Stimulated activated naive CD8-positive, alpha-beta T cell treated with anti-CD3 and anti-CD28 coated beads, Interleukin-15, amount 100 ng/mL, for 72 hours (primary cell): ENCODE data around the gene DBF4B.
"Not testable (repeated sequence)": the region's sequence is repeated elsewhere in the genome, so short reads cannot be mapped to it uniquely, and the experiment has no call there.

ENCODE experiments used
- ATAC-seq: fragments of 150-1000 bp; cut with Tn5 transposase; 2 replicates; pipeline ENCODE4 v1.10.0; 2021; ENCODE audit warnings: mild to moderate bottlenecking, moderate library complexity
- DNase-seq, 2 donors: peaks; one replicate each; pipeline ENCODE4 v3.0.0; 2021 to 2022
- H3K27ac Mint-ChIP-seq, 2 donors: one replicate each; pipeline ENCODE4 v1.8.0; 2022; ENCODE audit warnings: mild to moderate bottlenecking in 2 of 2, mixed read lengths in 2 of 2, moderate library complexity in 2 of 2
- H3K27me3 Mint-ChIP-seq: one replicate; pipeline ENCODE4 v1.8.0; 2022; ENCODE audit warnings: mixed read lengths
- H3K4me1 Mint-ChIP-seq: one replicate; pipeline ENCODE4 v1.8.0; 2022; ENCODE audit warnings: mild to moderate bottlenecking, mixed read lengths
- H3K4me3 Mint-ChIP-seq, 2 donors: one replicate each; pipeline ENCODE4 v1.8.0; 2022; ENCODE audit warnings: mild to moderate bottlenecking in 2 of 2, mixed read lengths in 2 of 2, moderate library complexity in 1 of 2
- H3K9me3 Mint-ChIP-seq, 2 donors: one replicate each; pipeline ENCODE4 v1.8.0; 2022; ENCODE audit warnings: mixed read lengths in 2 of 2

Gene DBF4B

DNA sequence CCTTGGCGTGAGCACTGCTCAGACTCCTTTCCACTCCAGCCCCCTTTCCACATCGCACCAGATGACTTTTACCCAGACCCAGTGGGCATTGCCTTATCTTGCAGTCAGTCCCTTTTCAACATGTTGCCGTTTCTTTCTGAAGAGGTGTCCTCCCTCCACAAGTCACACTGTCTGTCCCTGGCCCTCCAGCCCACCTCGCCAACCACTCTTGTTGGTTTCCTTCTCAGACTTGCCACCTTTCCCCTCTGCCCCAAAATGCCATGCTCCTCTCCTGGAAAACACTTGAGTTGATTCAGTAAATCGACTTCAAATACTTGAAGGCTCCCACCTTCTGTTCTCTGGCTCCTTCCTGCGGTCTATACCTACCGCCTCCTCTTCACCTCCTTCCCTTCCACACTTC, 42.9 kb downstream of the DBF4B start:
- H3K4me1 Mint-ChIP-seq = no peaks in the 10 kb centered on the region
- H3K9me3 Mint-ChIP-seq = no peaks in the 10 kb centered on the region
- no peak for ATAC-seq
- H3K4me3 Mint-ChIP-seq = no peak overlapping the region
- no peak for DNase-seq
- no peaks in the 10 kb centered on the region for H3K27me3 Mint-ChIP-seq
- H3K27ac Mint-ChIP-seq = no peak overlapping the region

GRCh38 chr17:44751806-44752205, 43.3 kb downstream of the DBF4B start:
- ATAC-seq (no peak), DNase-seq (no peak)
- Mint-ChIP-seq H3K27me3 (peaks cover 1% of the 10 kb centered on the region), H3K4me3 (no peak overlapping the region), H3K27ac (no peak overlapping the region), H3K9me3 (no peaks in the 10 kb centered on the region), H3K4me1 (no peaks in the 10 kb centered on the region)

GRCh38 chr17:44752953-44753861, 44.7 kb downstream of the DBF4B start:
- peak overlapping the region in 1 of 2 donors; percentile 65 for H3K27ac Mint-ChIP-seq
- no peak overlapping the region for H3K4me3 Mint-ChIP-seq
- no peaks in the 10 kb centered on the region for H3K9me3 Mint-ChIP-seq
- peaks cover 15% of the 10 kb centered on the region for H3K27me3 Mint-ChIP-seq
- ATAC-seq = no peak
- no peaks in the 10 kb centered on the region for H3K4me1 Mint-ChIP-seq
- DNase-seq = no peak

DNA sequence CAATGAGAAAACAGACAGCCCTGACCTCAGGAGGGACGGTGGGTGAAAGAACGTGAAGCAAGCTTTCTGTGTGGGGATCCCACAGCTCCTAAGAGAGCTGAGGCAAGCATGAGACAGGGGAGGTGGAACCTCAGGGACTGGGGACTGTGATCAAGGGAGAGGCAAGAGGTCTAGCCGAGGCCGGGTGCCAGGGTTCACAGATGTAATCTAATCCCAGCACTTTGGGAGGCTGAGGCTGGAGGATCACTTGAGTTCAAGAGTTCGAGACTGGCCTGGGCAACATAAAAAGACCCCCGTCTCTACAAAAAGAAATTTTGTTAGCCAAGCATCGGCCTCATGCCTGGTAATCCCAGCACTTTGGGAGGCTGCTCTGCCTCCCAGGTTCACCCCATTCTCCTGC, 45.8 kb downstream of the DBF4B start:
- DNase-seq (no peak), ATAC-seq (no peak)
- H3K27ac Mint-ChIP-seq = no peak overlapping the region
- peaks cover 19% of the 10 kb centered on the region for H3K27me3 Mint-ChIP-seq
- H3K4me3 Mint-ChIP-seq = no peak overlapping the region
- H3K4me1 Mint-ChIP-seq = no peaks in the 10 kb centered on the region
- H3K9me3 Mint-ChIP-seq = no peaks in the 10 kb centered on the region

GRCh38 chr17:44755180-44755579, 46.7 kb downstream of the DBF4B start:
- not testable (repeated sequence) for H3K4me1 Mint-ChIP-seq, H3K27ac Mint-ChIP-seq, ATAC-seq, H3K4me3 Mint-ChIP-seq, H3K9me3 Mint-ChIP-seq, DNase-seq
- H3K27me3 Mint-ChIP-seq = peaks cover 21% of the 10 kb centered on the region

GRCh38 chr17:44757045-44757917, 48.8 kb downstream of the DBF4B start:
- no peak for ATAC-seq

GRCh38 chr17:44757918-44758413, 49.5 kb downstream of the DBF4B start:
- no peak for ATAC-seq
- H3K4me1 Mint-ChIP-seq = no peaks in the 10 kb centered on the region
- H3K9me3 Mint-ChIP-seq = no peaks in the 10 kb centered on the region
- H3K4me3 Mint-ChIP-seq = peak overlapping the region; percentile 7 to 48
- H3K27ac Mint-ChIP-seq = peak overlapping the region in 1 of 2 donors; percentile 74
- no peak for DNase-seq
- H3K27me3 Mint-ChIP-seq = peaks cover 49% of the 10 kb centered on the region

More at GRCh38 chr17:44757045-44757917, 48.8 kb downstream of the DBF4B start:
- DNase-seq = no peak
- peaks cover 42% of the 10 kb centered on the region for H3K27me3 Mint-ChIP-seq
- peak overlapping the region in 1 of 2 donors; percentile 74 for H3K27ac Mint-ChIP-seq
- no peak overlapping the region for H3K4me3 Mint-ChIP-seq
- no peaks in the 10 kb centered on the region for H3K4me1 Mint-ChIP-seq
- no peaks in the 10 kb centered on the region for H3K9me3 Mint-ChIP-seq

GRCh38 chr17:44758414-44759085, 50.1 kb downstream of the DBF4B start, which contains the start of gene ADAM11:
Gene ADAM11 (plus strand): TSS chr17:44758988. CDS start chr17:44759200, 212 bp downstream.
- peak within 1 kb of the TSS in 1 of 2 donors; percentile 74 for H3K27ac Mint-ChIP-seq
- peak; percentile 49 for ATAC-seq

GRCh38 chr17:44759086-44759915, 50.8 kb downstream of the DBF4B start:
- H3K27me3 Mint-ChIP-seq = peaks cover 49% of the 10 kb centered on the region
- peak overlapping the region; percentile 15 to 59 for H3K4me3 Mint-ChIP-seq
- no peak for DNase-seq
- no peaks in the 10 kb centered on the region for H3K4me1 Mint-ChIP-seq
- H3K27ac Mint-ChIP-seq = no peak overlapping the region
- no peaks in the 10 kb centered on the region for H3K9me3 Mint-ChIP-seq
- ATAC-seq = peak; percentile 36

More at GRCh38 chr17:44758414-44759085, 50.1 kb downstream of the DBF4B start, which contains the start of gene ADAM11:
- Mint-ChIP-seq H3K9me3 (no peaks in the 10 kb centered on the region), H3K4me3 (peak within 1 kb of the TSS; percentile 15 to 59), H3K27me3 (peaks cover 49% of the 10 kb centered on the region), H3K4me1 (no peaks in the 10 kb centered on the region)
- DNase-seq = peak in 1 of 2 donors; percentile 13

DNA sequence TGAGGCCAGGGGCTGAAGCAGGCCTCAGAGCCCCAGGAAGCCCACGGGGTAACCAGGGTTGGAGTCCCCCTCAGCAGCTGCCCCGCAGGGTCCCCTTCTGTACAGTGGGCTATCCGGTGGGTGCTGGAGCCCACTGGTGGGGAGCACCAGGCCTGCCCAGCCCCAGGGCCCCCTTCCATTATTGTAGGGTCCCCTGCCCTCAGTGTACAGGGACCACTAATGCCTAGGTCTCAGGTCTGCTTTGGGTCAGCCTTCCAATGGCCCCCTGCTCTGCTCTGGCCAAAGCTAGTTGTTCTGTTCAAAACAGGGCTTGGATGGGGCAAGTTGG, 51.4 kb downstream of the DBF4B start:
- ATAC-seq = peak; percentile 13
- Mint-ChIP-seq H3K4me3 (peak overlapping the region in 1 of 2 donors; percentile 59), H3K4me1 (no peaks in the 10 kb centered on the region), H3K27ac (no peak overlapping the region), H3K9me3 (no peaks in the 10 kb centered on the region), H3K27me3 (peaks cover 49% of the 10 kb centered on the region)
- DNase-seq = no peak

DNA sequence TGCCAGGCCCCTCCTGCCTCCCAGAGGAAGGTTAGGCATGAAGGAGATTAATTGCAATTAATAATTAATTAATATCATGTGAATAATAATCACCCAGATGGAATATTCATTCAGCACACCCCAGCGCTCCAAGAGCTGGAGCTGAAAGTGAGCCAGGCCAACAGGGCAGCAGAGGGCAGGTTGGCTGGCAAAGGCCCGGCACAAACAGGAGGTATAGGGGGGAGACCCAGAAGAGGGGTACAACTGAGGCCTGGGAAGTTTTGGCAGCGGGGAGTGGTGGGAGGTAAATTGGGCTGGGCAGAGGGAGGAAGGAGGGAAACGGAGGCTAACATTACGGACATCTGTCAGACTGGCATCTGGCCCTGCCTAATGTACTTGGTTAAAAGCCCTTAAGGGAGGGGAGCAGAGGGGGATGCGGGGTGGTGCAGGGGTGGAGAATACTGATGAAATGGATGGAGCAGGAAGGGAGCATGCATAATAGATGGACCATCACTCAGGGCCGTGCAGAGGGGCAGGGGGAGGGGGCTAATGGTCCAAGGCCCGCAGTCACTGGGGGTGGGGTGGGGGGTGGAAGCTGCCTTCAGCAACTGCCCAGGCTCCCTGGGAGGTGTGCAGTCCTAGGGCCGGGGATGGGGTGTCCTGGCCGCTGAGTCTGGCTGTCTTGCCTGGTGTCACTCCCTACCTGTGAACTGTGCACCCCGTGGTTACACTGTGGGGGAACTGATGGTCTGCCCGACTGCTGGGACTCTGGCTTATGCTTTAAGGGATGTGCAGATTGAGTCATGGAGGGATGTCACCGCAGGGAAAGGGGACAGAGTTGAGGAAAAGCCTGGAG, 52.2 kb downstream of the DBF4B start:
- DNase-seq (no peak), ATAC-seq (no peak)
- Mint-ChIP-seq H3K4me3 (no peak overlapping the region), H3K27ac (no peak overlapping the region), H3K27me3 (peaks cover 51% of the 10 kb centered on the region), H3K9me3 (no peaks in the 10 kb centered on the region), H3K4me1 (no peaks in the 10 kb centered on the region)

DNA sequence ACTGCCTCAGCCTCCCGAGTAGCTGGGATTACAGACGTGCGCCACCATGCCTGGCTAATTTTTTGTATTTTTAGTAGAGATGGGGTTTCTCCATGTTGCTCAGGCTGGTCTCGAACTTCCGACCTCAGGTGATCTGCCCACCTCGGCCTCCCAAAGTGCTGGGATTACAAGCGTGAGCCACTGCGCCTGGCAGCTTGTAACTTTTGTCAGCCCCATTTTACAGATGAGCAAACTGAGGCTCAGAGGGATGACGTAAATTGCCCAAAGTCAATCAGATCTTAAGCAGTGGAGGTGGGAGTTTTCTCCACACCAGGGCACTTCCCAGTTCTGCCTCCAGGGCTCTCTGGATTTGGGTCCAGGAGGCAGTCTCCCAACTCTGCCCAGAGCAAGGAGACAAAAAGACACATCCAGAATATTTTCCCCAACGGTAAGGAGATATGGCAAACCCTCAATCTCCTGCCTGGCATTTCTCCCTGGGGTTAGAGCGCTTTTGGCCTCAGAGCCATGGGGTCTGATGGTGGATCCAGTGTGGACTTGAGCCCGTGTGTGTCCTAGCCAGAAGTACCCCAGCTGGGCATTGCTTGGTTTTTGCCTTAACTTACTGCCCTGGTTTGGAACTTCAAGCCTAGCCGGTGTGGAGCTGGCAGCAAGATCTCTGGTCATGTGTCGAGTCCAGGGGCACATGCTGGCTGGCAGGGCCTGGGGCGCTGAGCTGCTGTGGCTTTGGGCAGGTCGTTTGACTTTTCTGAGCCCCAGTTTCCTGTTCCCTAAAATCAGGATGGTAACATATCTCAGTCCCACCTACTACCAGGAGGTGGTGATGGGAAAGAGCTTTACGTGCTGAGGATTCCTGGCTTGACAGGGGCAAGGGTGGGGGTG, 53.7 kb downstream of the DBF4B start:
- Mint-ChIP-seq H3K27ac (no peak overlapping the region), H3K27me3 (peaks cover 59% of the 10 kb centered on the region), H3K4me1 (no peaks in the 10 kb centered on the region), H3K9me3 (no peaks in the 10 kb centered on the region), H3K4me3 (no peak overlapping the region)
- ATAC-seq = no peak
- DNase-seq = no peak

- H3K4me1 Mint-ChIP-seq = peaks cover 6% of the 10 kb centered on the region
- ATAC-seq (no peak), DNase-seq (no peak)
- peaks cover 58% of the 10 kb centered on the region for H3K27me3 Mint-ChIP-seq
- H3K27ac Mint-ChIP-seq = no peak overlapping the region
- H3K9me3 Mint-ChIP-seq = no peaks in the 10 kb centered on the region
- H3K4me3 Mint-ChIP-seq = no peak overlapping the region
Observed at GRCh38 chr17:44763170-44763569, 54.7 kb downstream of the DBF4B start.
